ENCODE data around the gene CYSTM1. TPM values are rescaled to one million over a fixed set of nuclear protein-coding genes. Genes with fewer than 3 reads are reported as not detected.

Gene CYSTM1
- total and polyA plus RNA-seq, 2 of the 8 experiments (the other 6 are each of a cell fraction or from before 2014, with no cell fraction given): 25.0 to 47.8 TPM

- Histone ChIP-seq H2AK5ac (ENCODE audit: low read depth, low read length) (no peak overlapping the region), H4K91ac (replicated peaks; ENCODE audit: insufficient read length, low read length) (no peak overlapping the region), H2BK5ac (ENCODE audit: low read depth, low read length) (no peak overlapping the region), H3K79me2 (ENCODE audit: control insufficient read depth in 1 of 2, insufficient read depth in 2 of 2, low read length in 2 of 2) (no peaks in the 10 kb centered on the region), H4K8ac (ENCODE audit: extremely low read depth, insufficient read depth, low read length) (no peak overlapping the region), H3K27ac (ENCODE audit: low read depth, low read length) (no peak overlapping the region), H2BK15ac (ENCODE audit: low read length) (no peak overlapping the region), H3K14ac (ENCODE audit: insufficient read length) (no peak overlapping the region), H3K27me3 (replicated peaks in 1 of 4; ENCODE audit: control insufficient read depth in 3 of 4, extremely low read depth in 1 of 4, insufficient read depth in 3 of 4, low read length in 3 of 4) (no peaks in the 10 kb centered on the region), H4K5ac (ENCODE audit: insufficient read length, low read depth, low read length) (no peak overlapping the region), H3K23me2 (ENCODE audit: low read depth, low read length) (peaks cover 7% of the 10 kb centered on the region; the same call in 1 of the 2 replicates), H3K4ac (replicated peaks; ENCODE audit: insufficient read length, low read depth, low read length) (no peak overlapping the region), H2BK20ac (ENCODE audit: low read length) (no peak overlapping the region), H3K36me3 (ENCODE audit: control insufficient read depth in 2 of 4, insufficient read depth in 4 of 4, low read length in 3 of 4) (no peaks in the 10 kb centered on the region), H3K4me3 (ENCODE audit: extremely low read depth in 1 of 4, insufficient read depth in 2 of 4, low read depth in 3 of 4, low read length in 4 of 4) (no peak overlapping the region), H2BK12ac (ENCODE audit: low read depth, low read length) (peak overlapping the region; percentile 46; the same call in 1 of the 2 replicates), H3K79me1 (ENCODE audit: low read depth, low read length) (no peaks in the 10 kb centered on the region), H3K23ac (ENCODE audit: insufficient read length) (no peak overlapping the region), H3K56ac (replicated peaks; ENCODE audit: insufficient read length, low read depth, low read length) (no peak overlapping the region), H3K18ac (ENCODE audit: extremely low read depth, low read length) (no peak overlapping the region), H3K4me1 (replicated peaks in 1 of 4; ENCODE audit: control insufficient read depth in 3 of 4, insufficient read depth in 4 of 4, low read length in 3 of 4) (peaks cover 0 to 4% (median 1%) of the 10 kb centered on the region in 4 experiments; a peak in 4 of 7 replicates), H4K20me1 (replicated peaks in 1 of 2; ENCODE audit: control insufficient read depth in 1 of 2, insufficient read depth in 2 of 2, low read length in 2 of 2) (no peaks in the 10 kb centered on the region), H3K9me3 (ENCODE audit: insufficient read depth in 2 of 2, low read depth in 1 of 2, low read length in 1 of 2) (no peaks in the 10 kb centered on the region), H2BK120ac (replicated peaks; ENCODE audit: low read depth, low read length) (no peak overlapping the region), H2AFZ (ENCODE audit: low read length) (no peak overlapping the region), H3K9ac (replicated peaks in 1 of 4; ENCODE audit: extremely low read depth in 1 of 4, low read depth in 3 of 4, low read length in 3 of 4) (no peak overlapping the region), H3K4me2 (ENCODE audit: insufficient read depth in 1 of 2, low read depth in 2 of 2, low read length in 2 of 2) (no peak overlapping the region)
- no peak for FAIRE-seq
- 91% methylated on average over 2 of the region's 2 CpGs; no CpG with 5 or more reads in 1 of the 2 experiments for WGBS, 2 experiments (ENCODE audit: extremely low coverage in 1 of 2, insufficient coverage in 1 of 2, insufficient read length in 1 of 2, insufficient replicate concordance in 2 of 2, low coverage in 1 of 2, low lambda C conversion rate in 2 of 2, missing lambda C conversion rate in 1 of 2)
- POLR2A ChIA-PET (ENCODE audit: partially characterized antibody): no interaction called here
- TF ChIP-seq EP300 (IDR thresholded peaks at IDR 0.05; ENCODE audit: borderline replicate concordance in 1 of 2, low read depth in 2 of 2, low read length in 2 of 2): no peak
- no peak for DNase-seq (ENCODE audit: low read depth in 1 of 2, low spot score in 2 of 2)
- CTCF ChIA-PET (ENCODE audit: partially characterized antibody): no interaction called here
These were observed 2.5 kb upstream of the CYSTM1 start for GRCh38 chr5:140172483-140172882.

Data from H1 (cell line).